Heart left ventricle (tissue), 13 donors: ENCODE results near the gene KCNG2.

Source experiments
- CTCF ChIP-seq, 12 donors: fragments of 200-600 bp; sonication (generic) in 4 of 12; IDR thresholded peaks; one replicate each; pipeline versions ENCODE4 v1.5.0 to v1.8.0; 2018 to 2022; ENCODE audit warnings: antibody characterized with exemption in 12 of 12, mild to moderate bottlenecking in 5 of 12
- POLR2A ChIP-seq, 2 donors: fragments of 450-650 bp; IDR thresholded peaks; one replicate each; pipeline ENCODE4 v1.6.1; 2017; ENCODE audit warnings: antibody characterized with exemption in 2 of 2, mild to moderate bottlenecking in 2 of 2, moderate library complexity in 2 of 2
- donor health status: ischemic (EF 13 %, LVEDD 7.1; RV severe dilation, severe dysfunction).
- donor health status: DM: no; HTN: yes; CAD: no.
- donor health status: DM: no; HTN: no; CAD: no.
- donor health status: ischemic (EF 25% LVEDD 6.9; RV normal size, moderate dysfunction).
- donor health status: ischemic (EF 25% LVEDD 5.7; RV mildly dilated, moderate dysfunction).
- donor health status: ischemic (EF 35%, LVEDD 5.7; RV mildly dilated, moderate dysfunction).
- donor health status: nonischemic (EF 11% LVEDD 7.7; RV severe dilation, severe dysfunction).
- donor health status: DM: yes; HTN: yes; CAD: no.
- donor health status: PGD.
- donor health status: ischemic (EF 29% LVEDD 5.4; RV normal size, mild dysfunction).
- donor health status: nonischemic (EF 23%, LVEDD 6.1; RV moderate dilation, normal function).

- no peak for TF ChIP-seq POLR2A (IDR thresholded peaks at IDR 0.05)
- TF ChIP-seq CTCF (IDR thresholded peaks at IDR 0.05) = no peak
These were observed 105.4 kb downstream of the KCNG2 start for GRCh38 chr18:79903071-79903635.
